Activated CD8-positive, alpha-beta memory T cell treated with anti-CD3 and anti-CD28 coated beads for 48 hours (primary cell): ENCODE results near the gene BBLN.
A peak's percentile ranks its signal among the peaks of the same experiment; 100 is the strongest.

Experiments
- DNase-seq, 3 experiments: peaks; one replicate each; pipeline ENCODE4 v3.0.0-alpha.2; 2020; ENCODE audit warnings: low read depth in 2 of 3, low spot score in 2 of 3

BBLN gene

GRCh38 chr9:128144239-128145181 lies 15.6 kb upstream of the BBLN start:
- no peak for DNase-seq

- DNase-seq, result no peak
Observed at GRCh38 chr9:128145536-128145935, 14.5 kb upstream of the BBLN start.

GRCh38 chr9:128145951-128146351 lies 14.1 kb upstream of the BBLN start:
- DNase-seq, result no peak

- DNase-seq, result no peak
Observed at GRCh38 chr9:128146591-128147120, 13.4 kb upstream of the BBLN start.

- no peak for DNase-seq
Observed at GRCh38 chr9:128148509-128149000, 11.5 kb upstream of the BBLN start.

- no peak for DNase-seq
Observed at GRCh38 chr9:128149001-128149701, 10.9 kb upstream of the BBLN start, which contains the start of gene LCN2. Gene LCN2 (plus strand): TSS chr9:128149453. CDS start chr9:128149526, 73 bp downstream.

GRCh38 chr9:128149951-128150593 lies 10.0 kb upstream of the BBLN start:
- DNase-seq, result no peak

- DNase-seq, result no peak
Observed at GRCh38 chr9:128150594-128151308, 9.3 kb upstream of the BBLN start.

GRCh38 chr9:128151309-128152132 lies 8.5 kb upstream of the BBLN start:
- DNase-seq, result no peak

GRCh38 chr9:128152133-128153059 lies 7.7 kb upstream of the BBLN start:
- DNase-seq, result no peak

- no peak for DNase-seq
Observed at GRCh38 chr9:128153060-128153946, 6.8 kb upstream of the BBLN start.

GRCh38 chr9:128153947-128154695 lies 5.9 kb upstream of the BBLN start:
- DNase-seq, result no peak

- DNase-seq, result no peak
Observed at GRCh38 chr9:128155736-128156500, 4.1 kb upstream of the BBLN start.

- peak in 1 of 3 experiments; percentile 18 for DNase-seq
Observed at GRCh38 chr9:128159522-128159783, 612 bp upstream of the BBLN start.

- DNase-seq, result peak; percentile 20 to 49 (median 42)
Observed at GRCh38 chr9:128160603-128160987, 530 bp downstream of the BBLN start.

GRCh38 chr9:128161215-128161902 lies 1.3 kb downstream of the BBLN start:
- no peak for DNase-seq
